Body of pancreas (tissue), 4 donors: ENCODE measurements around the gene DYNLL1.

Experiments used
- CTCF ChIP-seq, 7 experiments: fragments of 450-650 bp in 4 of 7; fragments of 200-600 bp in 3 of 7; sonication (generic) in 3 of 7; IDR thresholded peaks; one replicate each; pipeline ENCODE4 v1.5.1; 2016 to 2019; ENCODE audit warnings: antibody characterized with exemption in 7 of 7
- POLR2A ChIP-seq, 3 donors: fragments of 450-650 bp; IDR thresholded peaks; one replicate each; pipeline ENCODE4 v1.6.1; 2016; ENCODE audit warnings: antibody characterized with exemption in 3 of 3, mild to moderate bottlenecking in 2 of 3

DNA sequence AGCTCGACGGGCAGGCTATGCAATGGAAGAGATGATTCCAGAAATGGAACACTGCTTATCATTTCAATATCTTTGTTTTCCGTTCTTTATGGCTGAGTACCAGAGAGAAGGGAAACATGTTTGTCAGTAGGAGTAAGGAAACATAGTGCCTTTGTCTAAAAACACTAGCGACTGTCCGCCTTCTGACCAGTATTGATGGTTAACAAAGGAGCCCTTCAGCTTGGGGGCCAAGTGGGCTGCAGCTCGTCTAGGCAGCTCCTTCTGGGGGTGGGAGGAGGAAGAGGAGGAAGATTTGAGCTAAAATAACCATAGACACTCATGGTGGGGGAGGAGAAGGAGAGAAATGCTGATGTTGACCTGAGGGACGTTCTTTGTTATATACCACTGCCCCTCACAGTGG lies 18.1 kb downstream of the DYNLL1 start:
- no peak for TF ChIP-seq CTCF (IDR thresholded peaks at IDR 0.05)
- TF ChIP-seq POLR2A (IDR thresholded peaks at IDR 0.05): no peak
